MM.1S (cell line): ENCODE data around the gene AMELY.
"Not testable (repeated sequence)": the region's sequence is repeated elsewhere in the genome, so short reads cannot be mapped to it uniquely, and the experiment has no call there.

Experiments used
- DNase-seq: peaks from one replicate; pipeline ENCODE4 v3.0.0-alpha.2; 2015
- H2AFZ ChIP-seq: fragments of 300-600 bp; sonication (generic); 2 replicates; pipeline ENCODE4 v1.6.0; 2016; ENCODE audit warnings: antibody characterized with exemption, low read length
- H3F3A ChIP-seq: fragments of 300-600 bp; sonication (generic); 2 replicates; pipeline ENCODE4 v1.6.1; 2016; ENCODE audit warnings: mild to moderate bottlenecking, antibody characterized with exemption, low read length, moderate library complexity, mixed read lengths; ENCODE audit not compliant: insufficient read depth
- H3K27ac ChIP-seq: fragments of 300-600 bp; sonication (generic); 2 replicates; pipeline ENCODE4 v1.5.1; 2016; ENCODE audit warnings: mild to moderate bottlenecking, low read length
- H3K27me3 ChIP-seq: fragments of 300-600 bp; sonication (generic); replicated peaks from 2 replicates; pipeline ENCODE4 v1.6.0; 2016; ENCODE audit warnings: low read length; ENCODE audit not compliant: insufficient read depth
- H3K36me3 ChIP-seq: fragments of 300-600 bp; sonication (generic); replicated peaks from 2 replicates; pipeline ENCODE4 v1.6.1; 2016; ENCODE audit warnings: mild to moderate bottlenecking, low read length, mixed read lengths; ENCODE audit not compliant: insufficient read depth
- H3K4me1 ChIP-seq: fragments of 300-600 bp; sonication (generic); 2 replicates; pipeline ENCODE4 v1.6.1; 2016; ENCODE audit warnings: low read length, mixed read lengths
- H3K4me2 ChIP-seq: fragments of 300-600 bp; sonication (generic); 2 replicates; pipeline ENCODE4 v1.6.0; 2016; ENCODE audit warnings: low read depth, low read length
- H3K4me3 ChIP-seq: fragments of 300-600 bp; sonication (generic); 2 replicates; pipeline ENCODE4 v1.5.1; 2016; ENCODE audit warnings: low read length, mixed read lengths
- H3K79me2 ChIP-seq: fragments of 300-600 bp; sonication (generic); 2 replicates; pipeline ENCODE4 v1.6.1; 2016; ENCODE audit warnings: mixed run types, low read length, mixed read lengths
- H3K9ac ChIP-seq: fragments of 300-600 bp; sonication (generic); 2 replicates; pipeline ENCODE4 v1.6.1; 2016; ENCODE audit warnings: low read length, mixed read lengths
- H3K9me2 ChIP-seq: fragments of 300-600 bp; sonication (generic); replicated peaks from 2 replicates; pipeline ENCODE4 v1.6.1; 2016; ENCODE audit warnings: mild to moderate bottlenecking, low read length, mixed read lengths; ENCODE audit not compliant: insufficient read depth
- H3K9me3 ChIP-seq: fragments of 300-600 bp; sonication (generic); replicated peaks from 2 replicates; pipeline ENCODE4 v1.6.1; 2016; ENCODE audit warnings: mild to moderate bottlenecking, low read length, mixed read lengths; ENCODE audit not compliant: insufficient read depth
- H4K20me1 ChIP-seq: fragments of 300-600 bp; sonication (generic); 2 replicates; pipeline ENCODE4 v1.6.1; 2016; ENCODE audit warnings: mild to moderate bottlenecking, low read length, moderate library complexity, mixed read lengths; ENCODE audit not compliant: insufficient read depth
- CTCF ChIP-seq: fragments of 300-600 bp; sonication (generic); IDR thresholded peaks from 2 replicates; pipeline ENCODE4 v1.5.1; 2016; ENCODE audit warnings: antibody characterized with exemption, low read length, mixed read lengths
- EZH2 ChIP-seq: fragments of 300-600 bp; sonication (generic); optimal IDR thresholded peaks from 2 replicates; pipeline ENCODE3; 2017; ENCODE audit warnings: low read depth, mild to moderate bottlenecking, antibody characterized with exemption, low read length, mixed read lengths
- EZH2phosphoT487 ChIP-seq: fragments of 300-600 bp; sonication (generic); IDR thresholded peaks from 2 replicates; pipeline ENCODE4 v1.6.1; 2018; ENCODE audit warnings: antibody characterized with exemption, low read length

The AMELY gene

GRCh38 chrY:6907591-6907990, 4.0 kb downstream of the AMELY start:
- DNase-seq, result no peak
- Histone ChIP-seq H2AFZ (no peak overlapping the region), H3K4me3 (no peak overlapping the region), H3K9me3 (no peaks in the 10 kb centered on the region), H3K27me3 (no peaks in the 10 kb centered on the region), H3K27ac (no peak overlapping the region), H3K9ac (no peak overlapping the region), H4K20me1 (no peaks in the 10 kb centered on the region), H3K9me2 (no peaks in the 10 kb centered on the region), H3K4me1 (no peaks in the 10 kb centered on the region), H3F3A (no peaks in the 10 kb centered on the region), H3K4me2 (no peak overlapping the region), H3K36me3 (no peaks in the 10 kb centered on the region), H3K79me2 (no peaks in the 10 kb centered on the region)
- no peak for TF ChIP-seq EZH2
- TF ChIP-seq EZH2phosphoT487, result no peak
- no peak for TF ChIP-seq CTCF

- not testable (repeated sequence) for DNase-seq, H3K4me1 ChIP-seq
Observed at GRCh38 chrY:6902116-6902515, 9.4 kb downstream of the AMELY start.

GRCh38 chrY:6895236-6895635, 16.3 kb downstream of the AMELY start:
- Histone ChIP-seq H3K27ac (no peak overlapping the region), H2AFZ (no peak overlapping the region), H3K79me2 (no peaks in the 10 kb centered on the region), H3K9me3 (no peaks in the 10 kb centered on the region), H4K20me1 (no peaks in the 10 kb centered on the region), H3K4me1 (no peaks in the 10 kb centered on the region), H3K27me3 (no peaks in the 10 kb centered on the region), H3F3A (no peaks in the 10 kb centered on the region), H3K9me2 (no peaks in the 10 kb centered on the region), H3K4me2 (no peak overlapping the region), H3K9ac (no peak overlapping the region), H3K4me3 (no peak overlapping the region), H3K36me3 (no peaks in the 10 kb centered on the region)
- TF ChIP-seq EZH2 (no peak), CTCF (no peak), EZH2phosphoT487 (no peak)
- DNase-seq, result no peak

More at GRCh38 chrY:6902116-6902515, 9.4 kb downstream of the AMELY start:
- H3K27ac ChIP-seq, H3K36me3 ChIP-seq, H3K9ac ChIP-seq, H3K27me3 ChIP-seq, H2AFZ ChIP-seq, H3K9me2 ChIP-seq, H3K9me3 ChIP-seq, H3F3A ChIP-seq, H3K4me2 ChIP-seq, H3K4me3 ChIP-seq, H3K79me2 ChIP-seq, H4K20me1 ChIP-seq: not testable (repeated sequence)

- Histone ChIP-seq H3K9me3 (no peaks in the 10 kb centered on the region), H3K27me3 (no peaks in the 10 kb centered on the region), H3K27ac (no peak overlapping the region), H3F3A (no peaks in the 10 kb centered on the region), H3K79me2 (no peaks in the 10 kb centered on the region), H3K36me3 (no peaks in the 10 kb centered on the region), H3K9me2 (no peaks in the 10 kb centered on the region), H4K20me1 (no peaks in the 10 kb centered on the region), H3K9ac (no peak overlapping the region), H3K4me1 (no peaks in the 10 kb centered on the region), H3K4me3 (no peak overlapping the region), H3K4me2 (no peak overlapping the region), H2AFZ (no peak overlapping the region)
- no peak for DNase-seq
- TF ChIP-seq EZH2 (no peak), EZH2phosphoT487 (no peak), CTCF (no peak)
Observed at GRCh38 chrY:6894496-6894895, 17.1 kb downstream of the AMELY start.
